Fibroblast of skin of right quadriceps (primary cell): Measurements from ENCODE around the gene LRRC75B.
"Not testable (repeated sequence)": the region's sequence is repeated elsewhere in the genome, so short reads cannot be mapped to it uniquely, and the experiment has no call there.

Experiments
- DNase-seq: peaks from one replicate; pipeline ENCODE4 v3.0.0-alpha.2; 2013

The LRRC75B gene, protein sequence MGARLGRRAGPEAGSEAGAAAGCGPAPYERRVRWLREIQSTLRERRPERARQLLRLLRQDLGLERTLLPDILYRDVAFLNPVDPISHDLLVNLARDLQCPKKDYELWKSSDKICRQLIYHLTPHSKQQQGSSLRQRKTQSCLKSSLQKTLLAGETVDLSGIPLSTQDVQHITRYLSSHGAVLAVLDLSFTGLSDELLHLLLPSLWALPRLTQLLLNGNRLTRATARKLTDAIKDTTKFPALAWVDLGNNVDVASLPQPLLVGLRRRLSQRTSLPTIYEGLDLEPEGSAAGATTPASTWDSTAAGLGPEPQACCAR

DNA sequence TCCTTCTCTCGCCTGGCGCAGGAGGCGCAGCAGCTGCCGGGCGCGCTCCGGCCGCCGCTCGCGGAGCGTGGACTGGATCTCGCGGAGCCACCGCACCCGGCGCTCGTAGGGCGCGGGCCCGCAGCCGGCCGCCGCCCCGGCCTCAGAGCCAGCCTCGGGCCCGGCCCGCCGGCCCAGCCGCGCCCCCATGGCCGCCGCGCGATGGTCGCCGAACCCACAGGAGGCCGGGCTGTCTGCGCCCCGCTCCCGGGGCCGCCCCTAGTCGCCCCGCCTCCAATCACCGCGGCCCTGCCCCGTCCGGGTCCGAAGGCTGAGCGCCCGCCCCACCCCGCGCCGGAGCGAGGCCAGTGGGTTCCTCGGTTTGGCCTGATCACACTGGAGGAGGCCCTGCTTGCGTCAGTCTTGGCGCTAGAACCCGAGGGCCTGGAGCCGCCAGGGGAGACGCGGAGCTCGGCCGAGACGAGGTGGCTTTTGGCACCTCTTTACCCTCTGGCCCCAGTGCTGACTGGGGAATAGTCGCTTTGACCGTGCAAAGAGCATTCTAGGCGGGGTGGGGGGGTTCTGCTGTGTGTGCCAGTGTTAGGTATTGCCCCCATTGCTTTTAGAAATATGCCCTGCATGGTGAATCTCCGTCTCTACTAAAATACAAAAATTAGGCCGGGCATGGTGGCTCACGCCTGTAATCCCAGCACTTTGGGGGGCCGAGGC is at the start of gene LRRC75B:
Gene LRRC75B, minus strand, starts transcription at position 223 of the 708 bp plus-strand sequence. Its CDS starts 34 bp downstream, at position 189.
- peak; percentile 84 for DNase-seq

DNA sequence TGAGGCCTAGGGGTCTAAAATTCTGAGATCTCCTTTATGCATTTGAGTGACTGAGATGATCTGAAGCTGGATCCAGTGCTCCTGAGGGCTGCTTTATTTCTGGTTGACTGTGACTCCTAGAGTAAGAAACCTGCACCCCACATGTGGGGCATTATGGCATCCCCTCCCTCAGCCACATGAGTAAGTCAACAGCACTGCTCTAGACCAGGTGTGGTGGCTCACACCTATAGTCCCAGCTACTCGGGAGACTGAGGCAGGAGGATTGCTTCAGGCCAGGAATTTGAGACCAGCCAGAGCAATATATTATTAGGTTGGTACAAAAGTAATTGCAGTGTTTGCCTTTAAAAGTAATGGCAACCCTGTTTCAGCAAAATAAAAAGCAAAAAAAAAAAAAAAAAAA is 49.4 kb upstream of the LRRC75B start:
- not testable (repeated sequence) for DNase-seq

DNA sequence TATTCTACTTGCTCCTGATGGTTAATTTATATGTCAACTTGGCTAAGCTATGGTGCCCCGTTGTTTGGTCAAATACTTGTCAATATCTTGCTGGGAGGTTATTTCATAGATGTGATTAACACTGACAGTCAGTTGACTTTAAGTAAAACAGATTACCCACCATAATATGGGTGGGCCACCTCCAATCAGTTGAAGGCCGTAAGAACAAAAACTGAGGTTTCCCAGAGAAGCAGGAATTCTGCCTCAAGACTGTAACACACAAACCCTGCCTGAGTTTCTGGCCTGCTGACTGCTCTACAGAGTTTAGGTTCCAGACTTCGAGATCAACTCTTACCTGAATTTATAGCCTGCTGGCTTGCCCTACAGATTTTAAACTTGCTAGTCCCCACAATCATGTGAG is 43.6 kb upstream of the LRRC75B start:
- DNase-seq = not testable (repeated sequence)

DNA sequence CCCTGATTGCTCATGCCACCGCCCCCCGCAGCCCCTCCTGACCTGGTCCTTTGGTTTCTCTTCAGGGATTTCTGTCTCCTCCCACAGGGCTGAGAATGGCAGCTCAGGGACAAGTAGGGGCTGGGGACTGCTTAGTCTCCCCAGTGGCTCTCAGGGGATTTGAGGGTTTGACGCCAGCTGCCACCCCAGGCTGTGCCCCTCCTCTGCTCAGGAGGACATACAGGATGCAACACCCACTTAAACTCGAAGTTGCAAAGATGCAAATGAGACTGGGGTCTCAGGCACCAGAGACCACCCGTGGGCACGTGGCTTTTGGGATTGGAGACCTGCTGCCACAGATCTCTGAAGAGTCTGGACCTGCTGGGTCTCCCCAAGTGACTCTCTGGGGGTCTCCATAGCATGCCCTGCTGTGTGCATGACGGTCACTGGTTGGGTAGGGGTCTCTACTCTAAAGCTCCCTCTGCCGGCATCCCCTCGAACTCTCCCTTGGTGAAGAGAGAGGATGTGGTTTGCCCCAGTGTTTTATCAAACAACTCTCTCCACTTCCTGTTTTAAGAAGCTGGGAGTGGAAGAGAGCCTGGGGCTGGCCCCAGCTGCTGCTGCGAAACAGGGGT is 42.0 kb upstream of the LRRC75B start:
- not testable (repeated sequence) for DNase-seq

DNA sequence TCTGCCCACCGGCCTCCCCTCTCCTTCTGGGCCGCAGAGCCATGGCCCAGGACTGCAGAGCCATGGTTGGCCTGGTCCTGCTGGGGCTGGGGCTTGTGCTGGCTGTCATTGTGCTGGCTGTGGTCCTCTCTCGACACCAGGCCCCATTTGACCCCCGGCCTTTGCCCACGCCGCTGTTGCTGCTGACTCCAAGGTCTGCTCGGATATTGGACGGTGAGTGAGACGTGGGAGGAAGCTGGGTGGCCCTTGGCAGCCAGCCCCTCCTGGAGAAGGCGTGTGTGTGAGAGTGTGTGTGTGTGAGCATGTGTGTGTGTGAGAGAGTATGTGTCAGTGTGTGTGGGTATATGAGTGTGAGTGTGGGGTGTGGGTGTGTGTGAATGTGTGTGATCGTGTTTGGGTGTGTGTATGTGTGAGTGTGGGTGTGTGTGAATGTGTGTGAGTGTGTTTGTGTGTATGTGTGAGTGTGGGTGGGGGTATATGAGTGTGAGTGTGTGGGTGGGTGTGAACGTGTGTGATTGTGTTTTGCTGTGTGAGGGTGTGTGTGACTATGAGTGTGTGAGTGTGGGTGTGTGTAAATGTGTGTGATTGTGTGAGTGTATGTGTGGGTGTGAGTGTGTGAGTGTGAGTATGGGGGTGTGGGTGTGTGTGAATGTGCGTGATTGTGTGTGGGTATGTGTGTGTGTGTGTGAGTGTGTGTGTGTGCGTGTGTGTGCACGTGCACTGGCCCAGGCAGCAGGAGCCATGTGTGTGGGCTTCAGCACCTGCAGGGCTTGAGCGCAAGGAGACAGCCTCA is 40.6 kb upstream of the LRRC75B start:
- DNase-seq = not testable (repeated sequence)

DNA sequence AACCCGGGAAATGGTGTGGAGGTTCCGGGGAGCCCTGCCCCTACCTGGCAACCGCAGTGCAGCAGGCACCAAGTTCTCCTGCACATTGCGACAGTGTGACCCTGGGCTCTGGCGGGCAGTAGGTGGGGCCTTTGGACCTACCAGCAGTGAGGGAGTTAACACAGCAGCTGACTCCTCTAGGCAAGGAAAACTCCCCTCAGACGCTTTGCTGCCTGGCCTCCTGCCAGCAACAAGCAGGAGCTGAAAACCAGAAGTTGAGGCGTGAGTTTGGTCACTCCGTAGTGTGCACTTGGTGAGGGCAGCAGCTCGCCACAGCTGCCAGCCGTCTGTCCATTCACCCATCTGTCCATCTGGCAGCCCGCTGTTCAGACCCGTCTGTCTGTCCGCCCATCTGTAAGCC is 39.8 kb upstream of the LRRC75B start:
- not testable (repeated sequence) for DNase-seq

DNA sequence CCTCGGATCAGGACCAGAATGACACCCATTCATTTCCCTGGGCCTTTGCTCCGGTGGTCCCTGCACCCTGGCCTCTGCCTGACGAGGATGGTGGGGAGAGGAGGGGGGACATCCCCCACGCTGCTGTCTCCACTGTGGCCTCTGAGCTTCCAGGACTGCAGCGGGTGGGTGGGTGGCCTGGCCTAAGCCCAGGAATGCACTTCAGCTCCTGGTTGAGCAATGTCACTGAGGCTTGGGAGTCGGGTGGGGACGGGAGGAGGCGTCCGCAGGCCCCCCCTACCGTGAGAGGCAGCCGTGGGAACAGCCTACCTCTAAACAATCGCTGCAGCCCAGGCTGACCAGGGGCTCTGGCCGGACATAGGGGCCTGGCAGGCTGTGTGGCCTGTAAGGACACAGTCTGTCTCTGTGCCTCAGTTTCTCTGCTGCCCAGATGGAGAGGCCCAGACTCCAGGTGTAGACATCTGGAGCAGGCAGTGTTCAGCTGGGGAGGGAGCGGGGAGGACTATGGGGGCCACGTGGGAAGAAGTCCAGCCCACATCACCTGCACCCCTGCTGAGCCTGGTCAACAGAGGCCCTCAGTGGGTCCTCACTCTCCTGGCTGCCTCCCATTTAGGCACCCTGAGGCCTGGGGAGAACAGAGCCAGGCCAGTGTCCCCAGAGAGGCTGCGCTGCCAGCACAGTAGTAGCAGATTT is 38.7 kb upstream of the LRRC75B start:
- DNase-seq = not testable (repeated sequence)

DNA sequence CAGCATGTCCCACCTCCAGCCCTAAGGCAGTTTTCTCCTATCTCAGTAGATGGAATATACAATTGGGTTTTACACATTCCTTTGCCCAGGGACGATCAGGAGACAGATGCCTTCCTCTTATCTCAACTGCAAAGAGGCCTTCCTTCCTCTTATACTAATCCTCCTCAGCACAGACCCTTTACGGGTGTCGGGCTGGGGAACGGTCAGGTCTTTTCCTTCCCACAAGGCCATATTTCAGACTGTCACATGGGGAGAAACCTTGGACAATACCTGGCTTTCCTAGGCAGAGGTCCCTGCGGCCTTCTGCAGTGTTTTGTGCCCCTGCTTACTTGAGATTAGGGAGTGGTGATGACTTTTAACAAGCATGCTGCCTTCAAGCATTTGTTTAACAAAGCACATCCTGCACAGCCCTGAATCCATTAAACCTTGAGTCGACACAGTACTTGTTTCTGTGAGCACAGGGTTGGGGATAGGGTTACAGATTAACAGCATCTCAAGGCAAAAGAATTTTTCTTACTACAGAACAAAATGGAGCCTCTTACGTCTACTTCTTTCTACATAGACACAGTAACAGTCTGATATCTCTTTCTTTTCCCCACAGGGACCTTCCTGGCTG is 38.0 kb upstream of the LRRC75B start:
- not testable (repeated sequence) for DNase-seq

DNA sequence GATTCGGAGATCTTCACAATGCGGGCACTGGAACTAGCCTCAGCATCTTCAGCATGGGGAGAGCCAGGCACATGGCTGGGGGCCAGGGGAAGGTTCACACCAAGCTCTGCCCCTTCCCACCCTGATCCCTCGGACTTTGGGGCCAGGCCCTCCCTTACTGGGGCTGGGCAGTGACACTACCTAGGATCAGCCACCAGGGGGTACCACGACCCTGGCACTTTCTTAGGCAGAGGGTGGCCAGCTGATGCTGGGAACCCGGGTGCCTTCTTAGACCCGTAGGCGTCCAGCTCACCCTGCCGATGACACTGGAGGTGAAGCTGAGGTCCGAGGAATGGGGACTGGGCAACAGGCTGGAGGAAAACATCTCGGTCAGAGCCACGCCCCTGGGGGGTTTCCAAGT is 36.2 kb upstream of the LRRC75B start:
- not testable (repeated sequence) for DNase-seq

DNA sequence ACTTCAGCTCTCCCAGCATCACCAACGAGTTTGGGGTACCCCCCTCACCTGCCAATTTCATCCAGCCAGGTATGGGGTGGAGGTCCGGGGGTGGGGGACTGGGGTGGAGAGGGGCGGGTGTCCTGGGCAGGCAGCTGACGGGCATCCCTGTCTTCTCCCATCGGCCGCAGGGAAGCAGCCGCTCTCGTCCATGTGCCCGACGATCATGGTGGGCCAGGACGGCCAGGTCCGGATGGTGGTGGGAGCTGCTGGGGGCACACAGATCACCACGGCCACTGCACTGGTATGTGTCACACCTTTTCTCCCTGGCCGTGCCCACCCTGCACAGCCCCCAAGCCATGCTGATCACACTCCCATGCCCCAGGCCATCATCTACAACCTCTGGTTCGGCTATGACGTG is 35.0 kb upstream of the LRRC75B start:
- DNase-seq = not testable (repeated sequence)

DNA sequence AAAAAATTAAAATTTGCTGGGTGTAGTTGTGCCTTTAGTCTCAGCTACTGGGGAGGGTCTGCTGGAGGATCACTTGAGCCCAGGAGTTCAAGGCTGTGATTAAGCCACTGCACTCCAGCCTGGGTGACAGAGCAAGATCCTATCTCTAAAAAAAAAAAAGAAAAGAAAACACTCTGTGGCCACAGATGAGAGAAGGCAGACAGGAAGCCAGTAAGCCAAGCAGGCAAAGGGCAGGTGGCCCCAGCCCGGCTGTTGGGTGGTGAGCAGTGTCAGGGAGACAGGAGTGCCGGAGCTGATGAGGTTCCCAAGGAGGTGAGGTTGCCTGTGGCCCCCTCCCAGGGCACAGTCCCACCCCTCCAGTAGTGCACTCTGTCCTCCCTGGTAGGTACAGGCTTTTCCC is 29.7 kb upstream of the LRRC75B start:
- DNase-seq = not testable (repeated sequence)

DNA sequence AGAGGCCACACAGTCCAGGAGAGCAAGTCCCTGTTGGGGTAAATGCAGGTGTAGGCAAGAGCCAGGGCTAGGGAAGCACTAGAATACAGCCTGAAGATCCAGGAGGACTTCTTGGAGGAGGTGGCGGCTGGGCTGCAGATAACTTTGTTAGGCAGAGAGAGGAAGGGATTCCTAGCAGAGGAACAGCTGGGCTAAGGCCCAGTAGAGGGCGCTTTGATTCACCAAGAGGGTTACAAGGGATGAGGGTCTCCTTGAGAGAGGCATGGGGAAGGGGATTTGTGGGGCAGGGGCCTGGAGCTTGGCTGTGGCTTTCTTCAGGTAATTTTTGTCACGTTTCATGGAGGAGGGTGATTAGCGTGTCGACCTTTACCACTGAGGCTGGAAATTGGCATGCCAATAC is 28.4 kb upstream of the LRRC75B start:
- not testable (repeated sequence) for DNase-seq

DNA sequence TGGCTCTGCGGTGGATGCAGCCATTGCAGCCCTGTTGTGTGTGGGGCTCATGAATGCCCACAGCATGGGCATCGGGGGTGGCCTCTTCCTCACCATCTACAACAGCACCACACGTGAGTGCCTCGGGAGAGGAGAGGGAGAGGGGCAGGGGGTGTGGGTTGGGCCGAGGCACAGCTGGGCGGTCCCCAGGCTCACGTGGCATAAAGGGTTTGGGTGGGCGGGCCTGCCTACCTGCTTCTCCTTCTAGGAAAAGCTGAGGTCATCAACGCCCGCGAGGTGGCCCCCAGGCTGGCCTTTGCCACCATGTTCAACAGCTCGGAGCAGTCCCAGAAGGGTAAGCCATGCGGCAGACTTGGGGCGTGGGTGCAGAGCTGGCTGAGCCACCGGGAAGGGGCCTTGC is 21.9 kb upstream of the LRRC75B start:
- DNase-seq = not testable (repeated sequence)

DNA sequence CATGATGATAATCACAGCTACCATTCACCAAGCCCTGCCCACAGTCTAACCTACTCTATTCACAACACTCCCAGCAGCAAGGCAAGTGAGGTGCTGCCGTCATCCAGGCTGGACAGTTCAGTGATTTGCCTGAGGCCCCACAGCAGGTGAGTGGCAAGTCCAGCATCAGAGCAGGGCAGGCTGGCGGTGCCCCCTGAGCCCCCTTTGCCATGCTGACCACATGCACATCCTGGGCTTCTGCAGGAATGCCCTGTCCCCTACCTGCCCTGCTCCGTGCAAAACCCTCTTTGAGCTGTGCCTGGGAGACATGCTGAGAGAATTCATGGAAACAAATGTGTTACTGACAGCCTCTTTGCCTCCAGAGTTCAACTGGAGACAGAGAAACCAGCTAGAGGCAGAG is 17.0 kb upstream of the LRRC75B start:
- DNase-seq = not testable (repeated sequence)

DNA sequence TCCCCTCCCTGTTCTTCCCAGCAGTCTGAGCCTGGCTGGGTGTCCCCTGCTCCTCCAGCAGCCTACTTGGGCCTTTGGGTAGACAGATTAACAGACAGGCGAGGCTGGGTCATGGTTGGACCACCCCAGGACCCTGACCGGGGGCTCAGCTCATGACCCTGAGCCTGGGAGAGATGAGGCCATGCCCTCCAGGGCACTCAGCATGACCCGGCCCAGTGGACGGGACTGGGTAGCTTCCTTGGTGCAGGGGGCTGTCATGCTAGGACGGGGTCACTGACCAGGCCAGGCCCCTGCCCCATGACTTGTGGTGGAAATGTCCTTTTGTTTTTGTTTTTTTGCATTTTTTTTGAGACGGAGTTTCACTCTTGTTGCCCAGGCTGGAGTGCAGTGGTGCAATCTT is 15.5 kb upstream of the LRRC75B start:
- DNase-seq = not testable (repeated sequence)

DNA sequence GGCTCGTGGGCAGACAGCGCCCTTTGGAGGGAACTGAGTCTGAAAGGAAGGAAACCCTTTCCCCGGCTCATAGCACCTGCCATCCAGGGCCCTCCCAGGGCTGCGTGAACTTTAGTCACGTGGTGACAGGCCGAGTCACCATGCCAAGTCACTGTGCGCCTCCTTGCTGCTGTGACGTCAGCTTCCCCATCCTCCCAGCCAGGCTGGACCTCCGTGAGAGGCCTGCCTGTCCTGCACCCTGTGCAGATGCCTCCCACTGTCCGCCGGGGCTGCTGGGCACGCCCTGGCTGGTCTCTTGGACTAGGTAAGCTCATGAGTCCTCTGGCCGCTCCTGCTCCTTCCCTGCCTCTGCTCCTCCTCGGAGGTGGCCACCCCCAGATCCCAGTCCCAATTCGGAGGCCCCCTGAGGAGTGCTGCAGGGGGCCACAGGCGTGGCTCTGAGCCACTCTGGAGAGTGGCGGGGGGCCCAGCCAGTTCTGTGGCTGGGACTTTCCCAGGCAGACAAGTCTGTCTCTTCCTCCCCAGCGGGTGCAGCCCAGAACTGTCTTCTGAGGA is 14.6 kb upstream of the LRRC75B start:
- DNase-seq = not testable (repeated sequence)

DNA sequence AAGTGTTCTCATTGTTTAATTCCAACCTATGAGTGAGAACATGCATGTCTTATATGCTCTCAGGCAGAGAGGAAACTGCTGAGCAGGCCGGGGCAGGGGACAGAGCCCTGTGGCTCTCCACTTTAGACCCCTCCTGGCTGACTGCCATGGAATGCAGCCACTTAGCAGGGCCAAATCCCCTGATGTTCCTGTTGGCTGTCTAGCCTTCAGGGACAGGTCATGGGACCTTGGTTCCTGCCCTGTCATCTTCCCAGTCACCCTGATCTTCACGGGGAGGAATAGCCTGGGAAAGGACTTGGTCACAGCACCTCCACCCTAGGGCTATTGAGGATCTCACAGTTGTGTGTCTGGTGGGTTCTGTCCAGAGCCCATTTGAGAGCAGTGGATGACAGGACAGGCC is 13.5 kb upstream of the LRRC75B start:
- not testable (repeated sequence) for DNase-seq

DNA sequence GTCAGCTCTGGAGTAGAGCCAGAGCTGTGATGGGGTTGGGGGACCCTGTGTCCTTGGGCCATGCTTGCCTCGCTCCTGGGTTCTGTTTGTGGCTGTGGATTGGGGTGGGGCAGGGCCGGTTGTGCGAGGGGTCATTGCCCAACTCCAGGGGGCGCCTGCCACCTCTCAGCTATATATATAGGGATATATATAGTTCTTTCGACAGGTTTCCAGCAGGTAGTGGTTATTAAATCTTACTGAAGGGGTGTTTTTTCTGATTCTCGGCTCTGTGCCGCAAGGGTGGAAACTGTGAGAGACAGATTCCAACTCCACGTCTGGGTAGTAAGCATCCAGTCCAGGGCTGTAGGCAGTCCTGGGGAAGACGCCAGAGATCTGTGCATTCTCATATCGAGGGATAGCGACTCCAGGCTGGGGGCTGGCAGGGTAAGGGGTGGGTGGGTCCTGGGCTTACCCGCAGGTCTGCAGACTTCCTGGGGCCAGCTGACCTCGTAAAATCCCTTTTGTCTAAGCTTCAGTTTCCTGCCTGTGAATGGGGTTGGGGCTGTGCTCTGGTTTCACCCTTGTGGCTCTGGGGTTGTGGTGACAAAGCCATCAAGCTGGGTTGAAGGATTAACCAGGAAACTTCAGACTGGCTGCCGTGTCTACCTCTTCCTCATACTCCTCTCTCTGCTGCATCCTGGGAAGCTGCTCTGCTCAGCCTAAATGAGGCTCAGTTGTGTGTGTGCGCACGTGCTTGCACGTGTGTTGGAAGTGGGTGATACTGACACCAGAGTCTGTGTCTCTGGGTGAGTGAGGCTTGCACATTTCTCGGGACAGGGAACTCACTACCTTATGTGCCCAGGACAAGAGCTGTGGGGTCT is 11.1 kb upstream of the LRRC75B start:
- DNase-seq = not testable (repeated sequence)

DNA sequence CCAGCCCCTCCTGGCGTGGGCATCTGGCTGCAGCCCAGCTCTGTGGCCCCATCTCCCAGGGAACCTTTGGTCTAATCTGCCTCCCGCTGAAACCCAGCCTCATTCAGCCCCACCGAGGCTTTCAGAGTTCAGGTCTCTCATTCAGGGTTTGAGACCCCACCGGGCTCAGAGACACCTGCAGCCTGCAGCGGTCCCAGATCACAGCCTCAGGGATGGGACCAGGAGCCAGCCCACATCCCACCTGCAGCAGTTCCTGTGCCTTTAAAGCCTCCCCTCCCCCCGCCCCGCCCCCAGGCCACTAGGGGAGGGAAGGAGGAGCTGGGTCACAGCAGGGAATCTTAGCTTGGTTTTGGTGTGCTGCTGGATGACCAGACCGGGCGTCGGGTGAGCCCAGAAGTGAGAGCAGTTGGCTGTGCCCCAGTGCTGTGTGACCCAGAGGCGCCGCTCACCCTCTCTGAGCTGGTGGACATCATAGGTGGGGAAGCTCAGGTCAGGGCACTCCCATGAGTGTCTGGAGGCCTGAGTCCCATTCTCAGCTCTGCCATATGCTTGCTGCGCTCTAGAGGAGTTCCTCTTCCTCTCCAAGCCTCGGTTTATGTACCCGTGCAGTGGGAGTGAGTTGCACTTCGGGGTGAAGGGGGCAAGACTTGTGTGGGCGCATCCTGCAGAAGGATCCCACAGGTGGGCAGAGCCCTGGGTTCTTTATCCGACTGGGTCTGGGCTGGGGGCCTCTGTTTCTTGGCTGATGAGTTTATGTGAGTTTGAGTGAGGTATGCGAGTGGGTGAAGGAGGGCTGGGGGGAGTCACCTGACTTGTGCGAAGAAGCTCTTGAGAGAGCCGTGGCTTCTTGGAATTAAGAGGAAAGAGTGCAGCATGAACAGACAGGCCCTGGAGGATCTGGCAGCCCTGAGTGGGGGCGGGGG is 10.2 kb upstream of the LRRC75B start, which contains the start of gene GGT1:
Gene GGT1, plus strand, starts transcription at position 347 of the 923 bp plus-strand sequence. CDS start 7,889 bp downstream, outside the sequence.
- DNase-seq = not testable (repeated sequence)
